Neuronal stem cell (in vitro differentiated cells): ENCODE data around the gene AIG1.
A peak's percentile ranks its signal among the peaks of the same experiment; 100 is the strongest.

Source experiments
- DNase-seq: peaks from one replicate; pipeline ENCODE4 v3.0.0-alpha.2; 2013; ENCODE audit warnings: low spot score
- H2AFZ ChIP-seq: one replicate; pipeline ENCODE4 v1.6.1; 2013; ENCODE audit warnings: mild to moderate bottlenecking, low read length, inconsistent platforms
- H2AK5ac ChIP-seq: 2 replicates; pipeline ENCODE4 v1.6.1; 2013; ENCODE audit warnings: low read depth, mild to moderate bottlenecking, inconsistent platforms, low read length, moderate library complexity, mixed read lengths
- H2BK120ac ChIP-seq: 2 replicates; pipeline ENCODE4 v1.6.1; 2013; ENCODE audit warnings: low read depth, mild to moderate bottlenecking, inconsistent platforms, low read length, moderate library complexity, mixed read lengths
- H2BK12ac ChIP-seq: one replicate; pipeline ENCODE4 v1.6.1; 2013; ENCODE audit warnings: low read length, inconsistent platforms
- H2BK15ac ChIP-seq: 2 replicates; pipeline ENCODE4 v1.6.1; 2013; ENCODE audit warnings: mild to moderate bottlenecking, low read length, inconsistent platforms, mixed read lengths
- H2BK5ac ChIP-seq: one replicate; pipeline ENCODE4 v1.6.1; 2013; ENCODE audit warnings: inconsistent platforms, mild to moderate bottlenecking, low read length, moderate library complexity
- H3K14ac ChIP-seq: one replicate; pipeline ENCODE4 v1.6.1; 2013; ENCODE audit warnings: low read length, inconsistent platforms
- H3K18ac ChIP-seq: 2 replicates; pipeline ENCODE4 v1.6.1; 2013; ENCODE audit warnings: low read length, inconsistent platforms
- H3K23ac ChIP-seq: 2 replicates; pipeline ENCODE4 v1.6.1; 2013; ENCODE audit warnings: low read depth, mild to moderate bottlenecking, mixed read lengths, low read length, inconsistent platforms; ENCODE audit not compliant: poor library complexity
- H3K27ac ChIP-seq: replicated peaks from 3 replicates; pipeline ENCODE4 v1.5.1; 2013; ENCODE audit warnings: low read length, inconsistent platforms
- H3K27me3 ChIP-seq, 3 experiments: 2 replicates each; pipeline ENCODE4 v1.6.1; 2013; ENCODE audit warnings: low read length in 3 of 3, mild to moderate bottlenecking in 2 of 3, inconsistent platforms in 1 of 3, low read depth in 1 of 3, mixed read lengths in 1 of 3, moderate library complexity in 1 of 3; ENCODE audit not compliant: control insufficient read depth in 3 of 3, insufficient read depth in 3 of 3
- H3K36me3 ChIP-seq, 2 donors: replicated peaks in 1 of 2; 2 replicates each; pipeline ENCODE4 v1.6.1; 2013; ENCODE audit warnings: low read length in 2 of 2; ENCODE audit not compliant: control insufficient read depth in 2 of 2, insufficient read depth in 2 of 2
- H3K4ac ChIP-seq: 2 replicates; pipeline ENCODE4 v1.6.1; 2013; ENCODE audit warnings: inconsistent platforms, mild to moderate bottlenecking, low read length, moderate library complexity
- H3K4me1 ChIP-seq, 2 donors: 1 replicate in 1 of 2; 2 replicates in 1 of 2; pipeline ENCODE4 v1.6.1; 2013; ENCODE audit warnings: low read length in 2 of 2, low read depth in 1 of 2; ENCODE audit not compliant: control insufficient read depth in 2 of 2, insufficient read depth in 1 of 2
- H3K4me2 ChIP-seq: one replicate; pipeline ENCODE4 v1.6.1; 2013; ENCODE audit warnings: mild to moderate bottlenecking, low read length, inconsistent platforms; ENCODE audit not compliant: insufficient read depth, poor library complexity, severe bottlenecking
- H3K4me3 ChIP-seq, 2 donors: 2 replicates each; pipeline ENCODE4 v1.5.1; 2013; ENCODE audit warnings: low read length in 2 of 2, mild to moderate bottlenecking in 2 of 2, inconsistent platforms in 1 of 2, moderate library complexity in 1 of 2
- H3K79me1 ChIP-seq: one replicate; pipeline ENCODE4 v1.6.1; 2013; ENCODE audit warnings: low read depth, mild to moderate bottlenecking, inconsistent platforms, low read length, moderate library complexity
- H3K9ac ChIP-seq: one replicate; pipeline ENCODE4 v1.6.1; 2013; ENCODE audit warnings: mild to moderate bottlenecking, low read depth, low read length, inconsistent platforms; ENCODE audit not compliant: poor library complexity
- H3K9me3 ChIP-seq, 2 donors: replicated peaks in 1 of 2; 2 replicates each; pipeline versions ENCODE3 to v1.6.1; 2013; ENCODE audit warnings: low read length in 2 of 2, mild to moderate bottlenecking in 2 of 2, inconsistent platforms in 1 of 2, low read depth in 1 of 2, mixed read lengths in 1 of 2, moderate library complexity in 1 of 2; ENCODE audit not compliant: control insufficient read depth in 2 of 2, insufficient read depth in 1 of 2
- H4K8ac ChIP-seq: one replicate; pipeline ENCODE4 v1.6.1; 2013; ENCODE audit warnings: low read depth, mild to moderate bottlenecking, inconsistent platforms, low read length, moderate library complexity
- H4K91ac ChIP-seq: one replicate; pipeline ENCODE4 v1.6.1; 2013; ENCODE audit warnings: low read length, low read depth, mild to moderate bottlenecking, inconsistent platforms; ENCODE audit not compliant: poor library complexity
- WGBS, 2 donors: extraction: QIAGEN DNeasy Blood & Tissue Kit; methylation state at CpG; one replicate each; pipeline ENCODE4 v1.1.7; 2013; ENCODE audit warnings: missing lambda C conversion rate in 2 of 2, mixed read lengths in 1 of 2; ENCODE audit not compliant: insufficient read length in 2 of 2, insufficient replicate concordance in 1 of 2; ENCODE audit errors: extremely low coverage in 2 of 2; 5-methylcytosine and 5-hydroxymethylcytosine counted together

AIG1 gene

GRCh38 chr6:143024977-143025376 is 35.7 kb upstream of the AIG1 start:
- Histone ChIP-seq H2BK12ac (no peak overlapping the region), H3K4me3 (no peak overlapping the region), H3K4me1 (no peaks in the 10 kb centered on the region), H3K79me1 (no peaks in the 10 kb centered on the region), H3K14ac (no peak overlapping the region), H3K9me3 (no peaks in the 10 kb centered on the region), H3K23ac (no peak overlapping the region), H3K27ac (no peak overlapping the region), H2BK5ac (no peak overlapping the region), H3K9ac (no peak overlapping the region), H3K18ac (no peak overlapping the region), H3K4me2 (no peak overlapping the region), H4K91ac (no peak overlapping the region), H4K8ac (no peak overlapping the region), H2BK15ac (no peak overlapping the region), H3K4ac (no peak overlapping the region), H3K27me3 (no peaks in the 10 kb centered on the region), H3K36me3 (no peaks in the 10 kb centered on the region), H2AK5ac (no peak overlapping the region), H2BK120ac (no peak overlapping the region), H2AFZ (no peak overlapping the region)
- DNase-seq, result no peak

GRCh38 chr6:143026696-143027449 is 33.8 kb upstream of the AIG1 start:
- H4K8ac ChIP-seq, result no peak overlapping the region
- H3K18ac ChIP-seq, result no peak overlapping the region
- no peak overlapping the region for H3K4me3 ChIP-seq
- no peak overlapping the region for H2BK12ac ChIP-seq
- H3K4ac ChIP-seq, result no peak overlapping the region
- no peaks in the 10 kb centered on the region for H3K36me3 ChIP-seq
- no peak overlapping the region for H3K9ac ChIP-seq
- H2AFZ ChIP-seq, result no peak overlapping the region
- H2BK15ac ChIP-seq, result no peak overlapping the region
- H3K9me3 ChIP-seq, result no peaks in the 10 kb centered on the region
- no peaks in the 10 kb centered on the region for H3K4me1 ChIP-seq
- H3K79me1 ChIP-seq, result no peaks in the 10 kb centered on the region
- no peak overlapping the region for H4K91ac ChIP-seq
- H3K14ac ChIP-seq, result no peak overlapping the region
- H3K27me3 ChIP-seq, result no peaks in the 10 kb centered on the region
- no peak overlapping the region for H2BK120ac ChIP-seq
- no peak overlapping the region for H3K23ac ChIP-seq
- H2BK5ac ChIP-seq, result no peak overlapping the region
- DNase-seq, result peak; percentile 14
- no CpG with 5 or more reads among the region's 5 CpGs for WGBS, 2 donors
- H3K4me2 ChIP-seq, result no peak overlapping the region
- H2AK5ac ChIP-seq, result no peak overlapping the region
- no peak overlapping the region for H3K27ac ChIP-seq

- DNase-seq, result no peak
- H3K14ac ChIP-seq, result no peak overlapping the region
- H3K4me1 ChIP-seq, result peaks cover 2 to 8% of the 10 kb centered on the region in 2 donors
- H3K4ac ChIP-seq, result no peak overlapping the region
- no peaks in the 10 kb centered on the region for H3K27me3 ChIP-seq
- no peaks in the 10 kb centered on the region for H3K36me3 ChIP-seq
- no peaks in the 10 kb centered on the region for H3K79me1 ChIP-seq
- H2AK5ac ChIP-seq, result peak overlapping the region; percentile 37
- H4K8ac ChIP-seq, result no peak overlapping the region
- H3K9ac ChIP-seq, result no peak overlapping the region
- no peak overlapping the region for H4K91ac ChIP-seq
- no peak overlapping the region for H3K4me3 ChIP-seq
- H3K23ac ChIP-seq, result no peak overlapping the region
- peak overlapping the region; percentile 29 for H2AFZ ChIP-seq
- H3K9me3 ChIP-seq, result peaks cover 0 to 6% of the 10 kb centered on the region in 2 donors
- no peak overlapping the region for H3K4me2 ChIP-seq
- peak overlapping the region; percentile 7 for H2BK12ac ChIP-seq
- H2BK120ac ChIP-seq, result no peak overlapping the region
- H3K27ac ChIP-seq, result no peak overlapping the region
- H2BK5ac ChIP-seq, result no peak overlapping the region
- H3K18ac ChIP-seq, result no peak overlapping the region
- H2BK15ac ChIP-seq, result no peak overlapping the region
- no CpG with 5 or more reads among the region's 9 CpGs for WGBS, 2 donors
Measured at GRCh38 chr6:143034689-143035334, 25.9 kb upstream of the AIG1 start.

- H2AK5ac ChIP-seq, result no peak overlapping the region
- no peak overlapping the region for H3K4me2 ChIP-seq
- DNase-seq, result no peak
Measured at GRCh38 chr6:143037470-143037869, 23.2 kb upstream of the AIG1 start.

More at GRCh38 chr6:143037470-143037869, 23.2 kb upstream of the AIG1 start:
- no peak overlapping the region for H3K18ac ChIP-seq
- H2BK120ac ChIP-seq, result no peak overlapping the region
- no peak overlapping the region for H3K9ac ChIP-seq
- H3K14ac ChIP-seq, result no peak overlapping the region
- peaks cover 2 to 8% of the 10 kb centered on the region in 2 donors for H3K4me1 ChIP-seq
- peaks cover 0 to 6% of the 10 kb centered on the region in 2 donors for H3K9me3 ChIP-seq
- H3K36me3 ChIP-seq, result no peaks in the 10 kb centered on the region
- H3K27me3 ChIP-seq, result no peaks in the 10 kb centered on the region
- no peaks in the 10 kb centered on the region for H3K79me1 ChIP-seq
- WGBS, 2 donors, result no CpG with 5 or more reads among the region's 2 CpGs
- H3K4me3 ChIP-seq, result no peak overlapping the region
- no peak overlapping the region for H4K8ac ChIP-seq
- no peak overlapping the region for H2BK12ac ChIP-seq
- no peak overlapping the region for H3K27ac ChIP-seq
- no peak overlapping the region for H2AFZ ChIP-seq
- H4K91ac ChIP-seq, result no peak overlapping the region
- H2BK15ac ChIP-seq, result no peak overlapping the region
- H2BK5ac ChIP-seq, result no peak overlapping the region
- no peak overlapping the region for H3K23ac ChIP-seq
- no peak overlapping the region for H3K4ac ChIP-seq
